OCI-M2 (cell line): ENCODE data around the gene TMEM191C.
"Not testable (repeated sequence)": the region's sequence is repeated elsewhere in the genome, so short reads cannot be mapped to it uniquely, and the experiment has no call there.

Experiments used
- DNase-seq: peaks from one replicate; lab custom pipeline; 2025; ENCODE audit not compliant: unreplicated experiment; lab: John Stamatoyannopoulos, UW

TMEM191C gene

GRCh38 chr22:21445437-21446127, 21.6 kb upstream of the TMEM191C start:
- no peak for DNase-seq

GRCh38 chr22:21446128-21446826, 20.9 kb upstream of the TMEM191C start:
- DNase-seq = no peak

- DNase-seq = no peak
These were observed 20.1 kb upstream of the TMEM191C start for GRCh38 chr22:21446827-21447690.

DNA sequence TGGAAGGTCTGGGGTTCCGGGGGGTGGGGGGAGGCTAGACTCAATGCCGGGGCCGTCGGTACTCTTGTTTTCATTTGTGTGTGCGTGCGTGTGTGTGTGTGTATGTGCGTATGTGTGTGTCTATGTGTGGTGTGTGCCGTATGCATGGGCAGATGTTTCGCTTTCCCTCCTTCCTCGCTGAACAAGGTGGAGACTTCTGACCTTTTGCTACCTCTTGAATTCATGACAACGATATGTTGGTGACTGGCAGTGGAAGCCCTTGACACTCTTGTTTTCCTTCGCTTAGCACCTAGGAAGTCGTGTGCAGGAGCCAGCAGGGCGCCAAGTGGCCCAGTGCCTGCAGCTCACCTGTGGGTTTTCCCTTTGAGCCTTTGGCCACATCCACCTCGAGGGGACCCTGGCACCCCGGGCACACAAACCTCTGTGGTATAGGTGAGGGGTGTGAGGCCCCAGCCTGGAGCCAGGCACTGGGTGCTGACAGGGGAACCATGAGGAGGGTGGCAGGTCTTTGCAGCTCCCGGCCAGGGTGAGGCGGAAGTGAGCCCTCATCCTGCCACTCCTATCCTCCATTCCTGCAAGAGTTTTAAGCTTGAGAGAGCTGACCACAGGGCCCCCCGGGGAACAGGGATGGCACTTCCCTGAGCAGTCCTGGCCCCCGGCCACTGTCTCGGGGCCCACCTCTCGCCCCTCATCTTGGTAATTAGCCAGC, 19.3 kb upstream of the TMEM191C start:
- no peak for DNase-seq

- no peak for DNase-seq
These were observed 18.4 kb upstream of the TMEM191C start for GRCh38 chr22:21448627-21449416.

DNA sequence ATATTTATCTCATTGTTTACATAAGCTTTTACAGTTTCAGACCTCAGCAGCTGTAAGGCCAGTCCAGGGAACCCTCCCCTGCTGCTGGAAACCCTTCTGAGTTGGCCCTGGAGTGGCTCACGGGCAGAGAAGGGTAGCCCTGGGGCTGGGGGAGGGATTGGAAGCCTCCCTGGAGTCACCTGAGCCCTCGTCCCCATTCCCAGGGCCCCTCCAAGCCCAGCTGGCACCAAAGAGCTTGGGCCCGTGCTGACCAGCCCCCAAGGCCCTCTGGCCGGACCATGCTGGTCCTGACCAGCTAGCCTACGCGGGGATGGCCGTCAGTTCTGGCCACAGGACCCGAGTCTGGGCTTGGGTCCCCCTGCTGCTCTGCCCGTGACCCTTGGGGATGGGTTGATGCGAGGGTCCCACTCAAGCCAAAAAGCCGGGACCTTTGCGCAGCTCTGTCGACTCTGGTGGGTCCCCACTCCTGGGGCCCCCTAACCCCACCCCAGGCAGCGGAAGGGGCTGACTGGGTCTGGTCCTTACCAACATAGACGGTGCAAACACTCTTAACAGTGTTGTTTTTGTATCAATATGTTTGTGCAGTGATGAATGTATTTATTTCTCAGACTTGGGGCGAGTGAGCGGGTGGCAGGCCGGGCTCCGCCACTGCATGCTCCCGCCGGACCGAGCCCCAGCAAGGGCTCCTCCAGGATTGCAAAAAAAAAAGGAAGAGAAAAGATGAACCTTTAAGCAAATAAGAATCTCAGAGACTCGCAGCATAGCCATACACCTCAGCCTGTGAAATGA, 17.5 kb upstream of the TMEM191C start:
- no peak for DNase-seq

DNA sequence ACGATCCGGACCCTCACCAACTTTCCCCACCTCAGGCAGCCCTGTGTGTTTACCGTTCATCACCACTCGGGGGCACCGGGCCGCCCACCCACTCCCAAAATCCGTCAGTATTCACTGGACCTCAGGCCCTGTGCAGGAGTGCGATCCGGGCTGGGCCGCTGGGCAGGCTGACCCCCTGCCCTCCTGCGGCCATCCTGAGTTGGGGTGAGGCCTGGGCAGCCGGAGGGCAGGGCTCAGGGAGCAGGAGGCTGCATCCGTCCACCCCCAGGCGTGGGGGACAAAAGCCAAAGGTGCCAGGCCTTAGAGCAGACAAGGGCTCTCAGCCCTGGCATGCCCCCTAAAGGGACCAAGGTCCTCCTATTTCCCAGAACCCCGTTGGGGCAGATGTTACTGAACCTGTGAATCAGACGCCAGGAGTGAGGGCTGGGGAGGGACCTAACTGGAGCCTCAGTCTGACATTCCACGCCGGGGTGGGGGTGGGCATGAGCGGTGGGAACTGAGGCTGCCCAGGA, 16.8 kb upstream of the TMEM191C start:
- DNase-seq = no peak

DNA sequence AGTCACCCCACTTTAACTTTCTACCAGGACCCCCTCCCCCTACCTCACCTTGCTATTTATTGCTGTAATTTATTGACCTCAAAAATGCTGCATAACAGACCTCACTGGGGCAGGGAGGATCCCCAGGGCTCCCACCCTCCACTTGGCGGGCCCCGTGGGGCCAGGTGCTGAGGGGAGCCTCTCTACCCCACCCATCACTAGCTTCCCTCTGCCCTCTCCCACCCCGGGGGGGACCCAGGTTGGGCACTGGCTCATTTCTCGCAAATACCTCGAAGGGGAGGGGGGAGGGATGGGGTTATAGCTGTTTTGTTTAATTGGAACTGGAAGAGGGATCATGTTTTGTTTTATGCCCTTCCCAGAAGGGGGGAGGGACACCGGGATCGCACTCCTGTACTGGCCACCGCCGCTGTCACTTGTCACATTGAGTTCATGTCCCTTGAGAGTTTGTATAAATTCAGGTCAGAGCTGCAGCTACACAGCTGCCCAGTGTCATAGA, 16.3 kb upstream of the TMEM191C start:
- DNase-seq = no peak

GRCh38 chr22:21451545-21452520, 15.4 kb upstream of the TMEM191C start:
- DNase-seq = no peak

DNA sequence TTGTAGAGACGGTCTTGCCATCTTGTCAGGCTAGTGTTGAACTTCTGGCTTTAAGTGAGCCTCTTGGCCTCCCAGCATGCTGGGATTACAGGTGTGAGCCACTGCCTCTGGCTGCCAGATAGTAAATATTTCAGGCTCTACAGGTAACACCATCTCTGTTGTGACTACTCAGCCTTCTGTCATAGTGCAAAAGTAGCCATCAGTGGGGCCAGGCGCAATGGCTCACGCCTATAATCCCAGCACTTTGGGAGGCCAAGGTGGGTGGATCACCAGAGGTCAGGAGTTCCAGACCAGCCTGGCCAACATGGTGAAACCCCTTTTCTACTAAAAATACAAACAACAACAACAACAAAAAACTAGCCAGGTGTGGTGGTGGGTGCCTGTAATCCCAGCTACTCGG, 14.5 kb upstream of the TMEM191C start:
- DNase-seq = not testable (repeated sequence)

DNA sequence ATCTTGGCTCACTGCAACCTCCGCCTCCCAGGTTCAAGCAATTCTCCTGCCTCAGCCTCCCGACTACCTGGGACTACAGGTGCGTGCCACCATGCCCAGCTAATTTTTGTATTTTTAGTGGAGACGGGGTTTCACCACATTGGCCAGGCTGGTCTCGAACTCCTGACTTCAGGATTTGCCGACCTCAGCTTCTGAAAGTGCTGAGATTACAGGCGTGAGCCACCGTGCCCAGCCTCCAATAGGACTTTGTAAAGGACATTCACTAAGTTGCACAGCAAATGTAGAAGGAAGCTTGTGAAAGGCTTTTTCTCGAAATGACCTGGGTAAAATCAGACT, 12.2 kb upstream of the TMEM191C start:
- DNase-seq = not testable (repeated sequence)

- DNase-seq = no peak
These were observed 11.7 kb upstream of the TMEM191C start for GRCh38 chr22:21455334-21456089.

GRCh38 chr22:21457023-21457787, 10.0 kb upstream of the TMEM191C start:
- no peak for DNase-seq

- not testable (repeated sequence) for DNase-seq
These were observed 4.5 kb upstream of the TMEM191C start for GRCh38 chr22:21462672-21463071.

- DNase-seq = not testable (repeated sequence)
These were observed 1.3 kb downstream of the TMEM191C start for GRCh38 chr22:21468194-21469096.
